ENCODE measurements around the gene NUTM2D.
"Not testable (repeated sequence)": the region's sequence is repeated elsewhere in the genome, so short reads cannot be mapped to it uniquely, and the experiment has no call there.

GRCh38 chr10:87352825-87353224 is 4.7 kb upstream of the NUTM2D start:
- TF ChIP-seq CTCF, POLR2A (IDR thresholded peaks at IDR 0.05): not testable (repeated sequence)

Data from body of pancreas (tissue), 4 donors.